ENCODE data around the gene NFATC3. TPM values are rescaled to one million over a fixed set of nuclear protein-coding genes. Genes with fewer than 3 reads are reported as not detected.

NFATC3 gene
- total RNA-seq, 1 experiment from 2014 or later: 33.0 TPM

DNA sequence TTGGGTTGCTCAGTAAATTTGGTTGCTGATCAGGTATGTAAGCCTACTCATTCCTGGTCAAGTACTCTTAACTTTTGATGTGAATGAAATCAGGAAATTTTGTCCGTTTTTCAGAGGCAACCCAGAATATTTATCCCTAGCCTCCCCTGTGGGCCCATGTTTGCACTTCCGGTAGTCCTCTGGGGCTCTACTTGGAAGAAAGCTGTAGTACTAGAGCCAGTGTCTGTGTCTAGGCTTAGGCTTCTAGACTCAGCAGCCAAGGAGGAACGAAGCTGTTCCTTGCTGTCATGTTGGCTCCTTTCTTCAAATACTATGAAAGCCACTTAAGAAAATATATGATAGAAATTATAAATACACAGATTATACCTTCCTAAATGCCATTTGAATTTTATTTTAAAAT, 129.6 kb downstream of the NFATC3 start:
- Mint-ChIP-seq H3K4me3 (no peak overlapping the region), H3K9me3 (no peaks in the 10 kb centered on the region), H3K4me1 (no peaks in the 10 kb centered on the region), H3K27me3 (ENCODE audit: low read depth) (no peaks in the 10 kb centered on the region), H3K36me3 (ENCODE audit: insufficient read depth in 1 of 3, low read depth in 3 of 3) (peaks cover 0 to 3% (median 0%) of the 10 kb centered on the region in 3 experiments; a peak in 2 of 7 replicates), H3K27ac (no peak overlapping the region)
- Histone ChIP-seq H4K8ac (replicated peaks; ENCODE audit: insufficient read length, low read depth, low read length) (no peak overlapping the region), H2BK12ac (ENCODE audit: insufficient read length, low read depth, low read length) (no peak overlapping the region), H2AK5ac (ENCODE audit: insufficient read length, low read length) (no peak overlapping the region), H3K79me2 (ENCODE audit: insufficient read depth, low read length) (no peaks in the 10 kb centered on the region), H3K4me2 (ENCODE audit: insufficient read depth, insufficient read length, low read length) (no peak overlapping the region), H3K27me3 (ENCODE audit: insufficient read depth, low read length) (no peaks in the 10 kb centered on the region), H2BK120ac (ENCODE audit: low read depth, low read length, poor library complexity, severe bottlenecking) (no peak overlapping the region), H4K91ac (ENCODE audit: insufficient read length, low read depth, low read length) (no peak overlapping the region), H3K27ac (ENCODE audit: insufficient read length, low read depth, low read length) (no peak overlapping the region), H2BK20ac (ENCODE audit: low read depth, low read length, poor library complexity, severe bottlenecking) (no peak overlapping the region), H4K20me1 (ENCODE audit: control insufficient read depth, insufficient read depth, insufficient read length) (no peaks in the 10 kb centered on the region), H2BK5ac (ENCODE audit: insufficient read length, low read length) (no peak overlapping the region), H2BK15ac (ENCODE audit: low read depth, low read length) (no peak overlapping the region), H3K9me3 (ENCODE audit: control insufficient read depth, low read depth, low read length) (no peaks in the 10 kb centered on the region), H3K18ac (ENCODE audit: insufficient read length, low read depth, low read length) (no peak overlapping the region), H3K9ac (ENCODE audit: extremely low read depth, insufficient read length, low read length) (no peak overlapping the region), H3K79me1 (ENCODE audit: insufficient read depth, low read depth, low read length, poor library complexity, severe bottlenecking) (no peaks in the 10 kb centered on the region), H3K4me1 (ENCODE audit: insufficient read depth, low read length) (no peaks in the 10 kb centered on the region), H3K23me2 (ENCODE audit: insufficient read length, low read depth, low read length, poor library complexity, severe bottlenecking) (no peaks in the 10 kb centered on the region), H3K4ac (ENCODE audit: low read depth, low read length) (no peak overlapping the region), H3K23ac (ENCODE audit: insufficient read length, low read depth, low read length) (no peak overlapping the region), H3K14ac (ENCODE audit: insufficient read depth, low read length) (no peak overlapping the region), H3T11ph (ENCODE audit: low read length) (no peak overlapping the region), H3K56ac (ENCODE audit: insufficient read length, low read depth, low read length) (no peak overlapping the region), H2AFZ (ENCODE audit: low read length) (no peak overlapping the region), H4K5ac (ENCODE audit: insufficient read length, low read depth, low read length) (no peak overlapping the region)
- TF ChIP-seq, protein P1, sequence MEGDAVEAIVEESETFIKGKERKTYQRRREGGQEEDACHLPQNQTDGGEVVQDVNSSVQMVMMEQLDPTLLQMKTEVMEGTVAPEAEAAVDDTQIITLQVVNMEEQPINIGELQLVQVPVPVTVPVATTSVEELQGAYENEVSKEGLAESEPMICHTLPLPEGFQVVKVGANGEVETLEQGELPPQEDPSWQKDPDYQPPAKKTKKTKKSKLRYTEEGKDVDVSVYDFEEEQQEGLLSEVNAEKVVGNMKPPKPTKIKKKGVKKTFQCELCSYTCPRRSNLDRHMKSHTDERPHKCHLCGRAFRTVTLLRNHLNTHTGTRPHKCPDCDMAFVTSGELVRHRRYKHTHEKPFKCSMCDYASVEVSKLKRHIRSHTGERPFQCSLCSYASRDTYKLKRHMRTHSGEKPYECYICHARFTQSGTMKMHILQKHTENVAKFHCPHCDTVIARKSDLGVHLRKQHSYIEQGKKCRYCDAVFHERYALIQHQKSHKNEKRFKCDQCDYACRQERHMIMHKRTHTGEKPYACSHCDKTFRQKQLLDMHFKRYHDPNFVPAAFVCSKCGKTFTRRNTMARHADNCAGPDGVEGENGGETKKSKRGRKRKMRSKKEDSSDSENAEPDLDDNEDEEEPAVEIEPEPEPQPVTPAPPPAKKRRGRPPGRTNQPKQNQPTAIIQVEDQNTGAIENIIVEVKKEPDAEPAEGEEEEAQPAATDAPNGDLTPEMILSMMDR (conservative IDR thresholded peaks at IDR 0.05): no peak
- no CpG with 5 or more reads among the region's 3 CpGs for WGBS (ENCODE audit: extremely low coverage, insufficient read length, low lambda C conversion rate)
- no peak for DNase-seq
